Mesenchymal stem cell (in vitro differentiated cells and primary cell): ENCODE measurements around the gene CTBP2.

Experiments
- DNase-seq: peaks from one replicate; pipeline ENCODE4 v3.0.0-alpha.2; 2013
- H2AFZ ChIP-seq: one replicate; pipeline ENCODE4 v1.6.1; 2013; ENCODE audit warnings: low read depth, mild to moderate bottlenecking, control low read depth, inconsistent platforms, low read length, moderate library complexity
- H2AK5ac ChIP-seq: 2 replicates; pipeline ENCODE4 v1.6.1; 2013; ENCODE audit warnings: low read length, moderate library complexity, mild to moderate bottlenecking, inconsistent platforms; ENCODE audit not compliant: severe bottlenecking
- H2BK120ac ChIP-seq: one replicate; pipeline ENCODE4 v1.6.1; 2013; ENCODE audit warnings: low read depth, mild to moderate bottlenecking, inconsistent platforms, low read length, moderate library complexity
- H2BK12ac ChIP-seq, 2 experiments: one replicate each; pipeline ENCODE4 v1.6.1; 2013; ENCODE audit warnings: inconsistent platforms in 2 of 2, low read length in 2 of 2, mild to moderate bottlenecking in 2 of 2, moderate library complexity in 2 of 2, control low read depth in 1 of 2
- H2BK15ac ChIP-seq: one replicate; pipeline ENCODE4 v1.6.1; 2013; ENCODE audit warnings: mild to moderate bottlenecking, low read depth, inconsistent platforms; ENCODE audit not compliant: poor library complexity, severe bottlenecking
- H2BK5ac ChIP-seq: 2 replicates; pipeline ENCODE4 v1.6.1; 2013; ENCODE audit warnings: low read depth, mild to moderate bottlenecking, low read length, control low read depth, inconsistent platforms; ENCODE audit not compliant: poor library complexity, severe bottlenecking
- H3K14ac ChIP-seq, 2 experiments: one replicate each; pipeline ENCODE4 v1.6.1; 2013; ENCODE audit warnings: inconsistent platforms in 2 of 2, low read length in 2 of 2, control low read depth in 1 of 2, mild to moderate bottlenecking in 1 of 2, moderate library complexity in 1 of 2
- H3K18ac ChIP-seq, 2 experiments: one replicate each; pipeline ENCODE4 v1.6.1; 2013; ENCODE audit warnings: inconsistent platforms in 2 of 2, low read length in 2 of 2, control low read depth in 1 of 2, low read depth in 1 of 2, mild to moderate bottlenecking in 1 of 2
- H3K23ac ChIP-seq, 2 experiments: one replicate each; pipeline ENCODE4 v1.6.1; 2013; ENCODE audit warnings: inconsistent platforms in 2 of 2, low read length in 2 of 2, mild to moderate bottlenecking in 2 of 2, moderate library complexity in 2 of 2, control low read depth in 1 of 2
- H3K27ac ChIP-seq: 2 replicates; pipeline ENCODE4 v1.5.1; 2013; ENCODE audit warnings: mild to moderate bottlenecking, moderate library complexity, low read length, control low read depth, inconsistent platforms; ENCODE audit not compliant: poor library complexity, severe bottlenecking
- H3K27me3 ChIP-seq, 2 experiments: 2 replicates each; pipeline versions ENCODE4 v1.6.1 to v1.7.0; 2013; ENCODE audit warnings: low read length in 2 of 2, mild to moderate bottlenecking in 2 of 2, moderate library complexity in 2 of 2, control low read depth in 1 of 2, inconsistent platforms in 1 of 2; ENCODE audit not compliant: control insufficient read depth in 1 of 2, insufficient read depth in 1 of 2
- H3K36me3 ChIP-seq, 2 experiments: 2 replicates each; pipeline versions ENCODE4 v1.6.1 to v1.7.0; 2013; ENCODE audit warnings: low read length in 2 of 2, control low read depth in 1 of 2, inconsistent platforms in 1 of 2, low read depth in 1 of 2, mild to moderate bottlenecking in 1 of 2; ENCODE audit not compliant: insufficient read depth in 2 of 2, control insufficient read depth in 1 of 2
- H3K4ac ChIP-seq, 2 experiments: one replicate each; pipeline ENCODE4 v1.6.1; 2013; ENCODE audit warnings: inconsistent platforms in 2 of 2, low read length in 2 of 2, mild to moderate bottlenecking in 2 of 2, moderate library complexity in 2 of 2, control low read depth in 1 of 2, low read depth in 1 of 2
- H3K4me1 ChIP-seq: 2 replicates; pipeline ENCODE4 v1.6.1; 2013; ENCODE audit warnings: low read depth, low read length, control low read depth; ENCODE audit not compliant: control insufficient read depth, insufficient read depth
- H3K4me2 ChIP-seq: 2 replicates; pipeline ENCODE4 v1.6.1; 2013; ENCODE audit warnings: low read length, mild to moderate bottlenecking, inconsistent platforms; ENCODE audit not compliant: poor library complexity, severe bottlenecking
- H3K4me3 ChIP-seq, 2 experiments: 2 replicates each; pipeline versions ENCODE4 v1.5.1 to v1.7.0; 2013; ENCODE audit warnings: low read length in 2 of 2, mild to moderate bottlenecking in 2 of 2, control low read depth in 1 of 2, low read depth in 1 of 2; ENCODE audit not compliant: insufficient read depth in 1 of 2
- H3K79me1 ChIP-seq: replicated peaks from 2 replicates; pipeline ENCODE4 v1.6.1; 2013; ENCODE audit warnings: mild to moderate bottlenecking, control low read depth, low read length, inconsistent platforms; ENCODE audit not compliant: poor library complexity, severe bottlenecking
- H3K9ac ChIP-seq: 2 replicates; pipeline ENCODE4 v1.7.0; 2013; ENCODE audit warnings: mild to moderate bottlenecking, low read length, moderate library complexity
- H3K9me3 ChIP-seq: 2 replicates; pipeline ENCODE4 v1.7.0; 2013; ENCODE audit warnings: mild to moderate bottlenecking, low read length; ENCODE audit not compliant: control insufficient read depth
- H4K8ac ChIP-seq: one replicate; pipeline ENCODE4 v1.6.1; 2013; ENCODE audit warnings: inconsistent platforms, mild to moderate bottlenecking, low read length, moderate library complexity
- H4K91ac ChIP-seq: one replicate; pipeline ENCODE4 v1.6.1; 2013; ENCODE audit warnings: mild to moderate bottlenecking, low read length, inconsistent platforms
- WGBS: methylation state at CpG from one replicate; pipeline ENCODE4 v1.1.7; 2013; ENCODE audit warnings: mixed read lengths; 5-methylcytosine and 5-hydroxymethylcytosine counted together

Gene CTBP2

GRCh38 chr10:125014086-125014830, 146.1 kb downstream of the CTBP2 start:
- Histone ChIP-seq H3K27ac (no peak overlapping the region), H4K8ac (no peak overlapping the region), H2AK5ac (no peak overlapping the region), H3K4me1 (peaks cover 17% of the 10 kb centered on the region), H2BK12ac (no peak overlapping the region), H2BK5ac (no peak overlapping the region), H3K4me3 (no peak overlapping the region), H3K36me3 (peaks cover 20 to 62% of the 10 kb centered on the region in 2 experiments), H3K27me3 (no peaks in the 10 kb centered on the region), H3K4ac (no peak overlapping the region), H3K9me3 (no peaks in the 10 kb centered on the region), H3K9ac (no peak overlapping the region), H3K79me1 (peaks cover 76% of the 10 kb centered on the region), H2BK120ac (no peak overlapping the region), H2AFZ (no peak overlapping the region), H3K23ac (no peak overlapping the region), H2BK15ac (no peak overlapping the region), H4K91ac (no peak overlapping the region), H3K14ac (no peak overlapping the region), H3K4me2 (no peak overlapping the region), H3K18ac (no peak overlapping the region)
- 95% methylated on average over 20 of the region's 20 CpGs for WGBS
- DNase-seq, result no peak

- peaks cover 20 to 62% of the 10 kb centered on the region in 2 experiments for H3K36me3 ChIP-seq
- no peak overlapping the region for H2AK5ac ChIP-seq
- H3K27me3 ChIP-seq, result no peaks in the 10 kb centered on the region
- H3K27ac ChIP-seq, result no peak overlapping the region
- H3K4me3 ChIP-seq, result no peak overlapping the region
- peaks cover 74% of the 10 kb centered on the region for H3K79me1 ChIP-seq
- H4K8ac ChIP-seq, result no peak overlapping the region
- peaks cover 14% of the 10 kb centered on the region for H3K4me1 ChIP-seq
- H2BK15ac ChIP-seq, result no peak overlapping the region
- no peak overlapping the region for H3K23ac ChIP-seq
- no peak overlapping the region for H3K14ac ChIP-seq
- no peak overlapping the region for H2BK120ac ChIP-seq
- no peak overlapping the region for H3K4me2 ChIP-seq
- H4K91ac ChIP-seq, result no peak overlapping the region
- 98% methylated on average over 7 of the region's 7 CpGs for WGBS
- no peak overlapping the region for H2AFZ ChIP-seq
- H3K4ac ChIP-seq, result no peak overlapping the region
- no peak overlapping the region for H3K18ac ChIP-seq
- H2BK5ac ChIP-seq, result no peak overlapping the region
- H3K9me3 ChIP-seq, result no peaks in the 10 kb centered on the region
- no peak for DNase-seq
- H2BK12ac ChIP-seq, result no peak overlapping the region
- no peak overlapping the region for H3K9ac ChIP-seq
Measured at GRCh38 chr10:125013529-125013872, 146.9 kb downstream of the CTBP2 start.

GRCh38 chr10:125012851-125013528, 147.4 kb downstream of the CTBP2 start:
- Histone ChIP-seq H2BK15ac (no peak overlapping the region), H4K91ac (no peak overlapping the region), H3K23ac (no peak overlapping the region), H2BK12ac (no peak overlapping the region), H3K14ac (no peak overlapping the region), H2BK120ac (no peak overlapping the region), H3K79me1 (peaks cover 78% of the 10 kb centered on the region), H3K9me3 (no peaks in the 10 kb centered on the region), H3K4me3 (no peak overlapping the region), H3K18ac (no peak overlapping the region), H3K9ac (no peak overlapping the region), H2BK5ac (no peak overlapping the region), H3K4ac (no peak overlapping the region), H4K8ac (no peak overlapping the region), H3K27me3 (no peaks in the 10 kb centered on the region), H2AFZ (no peak overlapping the region), H2AK5ac (no peak overlapping the region), H3K4me1 (peaks cover 12% of the 10 kb centered on the region), H3K36me3 (peaks cover 20 to 65% of the 10 kb centered on the region in 2 experiments), H3K4me2 (no peak overlapping the region), H3K27ac (no peak overlapping the region)
- DNase-seq, result no peak
- WGBS, result 93% methylated on average over 15 of the region's 15 CpGs

- Histone ChIP-seq H2AFZ (no peak overlapping the region), H3K23ac (peak overlapping the region in 1 of 2 experiments; percentile 51), H2BK15ac (no peak overlapping the region), H3K14ac (peak overlapping the region in 1 of 2 experiments; percentile 9), H3K4me2 (no peak overlapping the region), H2BK5ac (no peak overlapping the region), H3K4me1 (peaks cover 5% of the 10 kb centered on the region), H3K4ac (no peak overlapping the region), H2AK5ac (no peak overlapping the region), H4K91ac (no peak overlapping the region), H4K8ac (no peak overlapping the region), H2BK12ac (no peak overlapping the region), H3K9me3 (no peaks in the 10 kb centered on the region), H3K18ac (no peak overlapping the region), H3K79me1 (peaks cover 78% of the 10 kb centered on the region), H3K27me3 (no peaks in the 10 kb centered on the region), H3K4me3 (peak overlapping the region in 1 of 2 experiments; percentile 11), H3K36me3 (peaks cover 20 to 69% of the 10 kb centered on the region in 2 experiments), H3K27ac (no peak overlapping the region), H2BK120ac (no peak overlapping the region), H3K9ac (no peak overlapping the region)
- no peak for DNase-seq
- 94% methylated on average over 26 of the region's 27 CpGs for WGBS
Measured at GRCh38 chr10:125011926-125012705, 148.2 kb downstream of the CTBP2 start.
